GM12801 (cell line): Measurements from ENCODE around the gene KSR2.

Experiments used
- CTCF ChIP-seq: IDR thresholded peaks from one replicate; pipeline ENCODE4 v1.5.1; 2011; ENCODE audit warnings: control low read depth; ENCODE audit not compliant: insufficient read length; ENCODE audit errors: extremely low read depth

KSR2 gene

GRCh38 chr12:117702741-117703140 is 266.0 kb downstream of the KSR2 start:
- no peak for TF ChIP-seq CTCF

GRCh38 chr12:117699575-117699974 is 269.2 kb downstream of the KSR2 start:
- TF ChIP-seq CTCF = no peak

GRCh38 chr12:117699118-117699517 is 269.7 kb downstream of the KSR2 start:
- no peak for TF ChIP-seq CTCF

- TF ChIP-seq CTCF = no peak
Observed at GRCh38 chr12:117695956-117696355, 272.8 kb downstream of the KSR2 start.

GRCh38 chr12:117692512-117692911 is 276.3 kb downstream of the KSR2 start:
- no peak for TF ChIP-seq CTCF

GRCh38 chr12:117689857-117690256 is 278.9 kb downstream of the KSR2 start:
- no peak for TF ChIP-seq CTCF

GRCh38 chr12:117688446-117688845 is 280.3 kb downstream of the KSR2 start:
- TF ChIP-seq CTCF = no peak

- no peak for TF ChIP-seq CTCF
Observed at GRCh38 chr12:117686911-117687377, 281.8 kb downstream of the KSR2 start.
